GM18873 (cell line): ENCODE data around the gene INPP5B.
"Not testable (repeated sequence)": the region's sequence is repeated elsewhere in the genome, so short reads cannot be mapped to it uniquely, and the experiment has no call there.

Source experiments
- ATAC-seq: cut with Tn5 transposase; IDR thresholded peaks from one replicate; pipeline ENCODE4 v1.9.1; 2021; ENCODE audit warnings: mild to moderate bottlenecking, moderate library complexity, moderate number of reproducible peaks; ENCODE audit not compliant: unreplicated experiment, low FRiP score

INPP5B gene

DNA sequence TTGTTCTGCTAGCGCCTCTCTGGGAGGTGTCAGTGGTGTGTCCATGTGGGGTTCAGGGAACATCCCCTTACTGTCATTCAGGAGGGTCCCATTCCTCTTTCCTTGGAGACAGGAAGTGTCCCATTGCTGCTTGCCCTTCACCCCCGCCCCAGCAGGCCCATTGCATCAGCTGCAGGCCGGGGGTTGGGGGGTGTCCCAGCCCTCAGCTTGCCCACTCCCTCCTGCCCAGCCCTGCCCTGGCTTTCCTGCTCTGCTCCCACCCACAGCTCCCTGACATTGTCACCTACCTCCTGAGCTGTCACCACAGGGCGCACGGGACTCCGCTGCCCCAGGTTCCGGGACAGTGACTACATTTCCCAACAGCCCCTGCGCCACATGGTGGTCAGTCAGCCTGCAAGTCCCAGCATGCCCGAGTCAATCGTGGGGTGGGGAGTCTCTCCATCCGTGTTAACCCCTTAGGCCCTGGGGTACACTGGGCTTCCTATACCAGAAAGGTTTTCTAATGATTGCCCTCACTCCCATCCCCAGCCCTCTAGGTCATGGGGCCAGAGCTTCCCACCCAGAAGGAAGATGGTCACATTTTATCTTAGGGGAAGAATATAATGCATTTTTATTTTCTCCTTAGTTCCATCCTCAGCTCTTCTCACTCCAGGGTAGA is at the start of gene INPP5B:
INPP5B (minus strand) TSS at position 351 of the 658 bp plus-strand sequence. CDS start 745 bp downstream, outside the sequence.
- ATAC-seq, result no peak

DNA sequence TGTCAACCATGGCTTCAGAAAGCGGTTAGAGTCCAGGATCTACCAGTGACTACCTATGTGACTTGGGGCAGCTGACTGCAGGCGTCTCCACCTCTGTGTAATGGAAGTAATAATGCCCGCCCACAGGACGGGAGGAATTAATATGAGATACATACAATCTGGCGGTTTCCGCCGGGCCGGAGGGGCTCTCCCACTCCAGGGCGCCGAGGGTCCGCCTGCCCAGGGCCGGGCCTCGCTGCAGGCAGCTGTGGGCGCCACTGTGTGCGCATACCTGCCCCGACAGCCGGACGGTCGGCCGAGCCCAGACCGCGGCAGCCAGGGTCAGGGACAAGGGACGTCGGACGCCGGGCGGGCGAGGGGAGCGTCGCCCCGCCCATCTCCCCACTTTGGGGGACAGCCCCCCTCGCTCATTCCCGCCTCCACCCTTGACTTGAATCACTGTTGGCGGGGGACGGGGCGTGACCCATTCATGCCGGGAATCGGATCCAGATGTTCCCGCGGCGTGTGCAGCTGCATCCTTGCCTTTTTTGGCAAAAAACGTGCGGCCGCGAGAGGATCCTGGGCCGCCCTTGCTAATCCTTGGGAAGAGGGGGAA is 49.0 kb upstream of the INPP5B start:
- ATAC-seq, result no peak

DNA sequence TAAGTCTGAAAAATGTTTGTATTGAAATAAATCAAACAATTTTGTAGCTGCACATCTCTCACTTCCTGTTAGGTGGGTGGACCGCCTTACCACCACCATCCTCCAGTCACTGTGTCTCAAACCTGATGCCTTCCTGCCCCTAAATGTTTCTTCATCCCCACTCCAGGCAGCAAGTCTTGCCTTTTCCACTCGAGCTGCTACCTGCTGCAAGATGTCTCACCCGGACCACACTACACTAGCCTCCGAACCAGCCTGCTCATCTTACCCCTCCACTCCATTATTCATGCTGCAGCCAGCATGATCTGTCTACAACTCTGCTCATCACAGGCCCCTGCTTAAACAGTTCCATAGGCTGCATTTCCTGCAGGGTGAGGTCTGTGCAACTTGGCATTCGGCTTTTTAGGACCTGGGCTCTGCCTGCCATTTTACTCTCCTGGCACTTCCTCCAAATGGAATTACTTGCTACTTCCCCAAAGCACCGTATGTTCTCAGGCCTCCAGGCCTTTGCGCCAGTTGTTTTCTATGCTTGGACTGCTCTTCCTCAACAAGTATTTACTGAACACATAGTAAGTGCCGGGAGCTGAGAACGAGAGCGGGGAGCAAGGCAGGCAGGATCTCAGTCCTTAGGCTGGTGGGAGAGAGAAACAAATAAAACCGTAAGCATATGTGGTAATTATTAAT is 48.2 kb upstream of the INPP5B start:
- ATAC-seq, result no peak

DNA sequence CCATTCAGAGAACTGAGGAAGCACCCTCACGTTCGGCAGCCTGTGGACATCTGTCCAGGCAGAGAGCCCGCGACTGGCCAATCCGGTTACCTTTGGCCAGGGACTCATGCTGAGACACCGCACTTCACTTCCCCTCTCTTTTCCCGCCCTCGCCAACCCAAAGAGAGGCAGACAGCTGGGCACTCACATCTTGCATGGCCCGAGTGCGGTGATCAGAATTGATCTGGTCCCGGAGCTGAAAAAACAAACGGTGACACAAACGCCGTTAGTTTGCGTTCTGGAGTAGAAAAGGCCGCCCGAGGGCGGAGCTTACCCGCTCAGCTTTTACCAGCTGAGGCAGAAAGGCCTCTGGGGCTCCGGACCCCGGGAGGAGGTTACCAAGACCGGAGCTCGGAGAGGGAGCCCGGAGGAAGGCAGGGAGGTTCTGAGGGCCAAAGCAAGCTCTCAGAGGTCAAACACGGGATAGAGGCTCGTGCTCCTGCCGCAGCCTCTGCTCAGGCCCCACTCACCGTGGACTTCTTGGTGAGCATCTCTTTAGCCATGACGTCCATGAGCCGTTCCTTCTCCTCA is 42.6 kb upstream of the INPP5B start:
- ATAC-seq, result peak; percentile 27

DNA sequence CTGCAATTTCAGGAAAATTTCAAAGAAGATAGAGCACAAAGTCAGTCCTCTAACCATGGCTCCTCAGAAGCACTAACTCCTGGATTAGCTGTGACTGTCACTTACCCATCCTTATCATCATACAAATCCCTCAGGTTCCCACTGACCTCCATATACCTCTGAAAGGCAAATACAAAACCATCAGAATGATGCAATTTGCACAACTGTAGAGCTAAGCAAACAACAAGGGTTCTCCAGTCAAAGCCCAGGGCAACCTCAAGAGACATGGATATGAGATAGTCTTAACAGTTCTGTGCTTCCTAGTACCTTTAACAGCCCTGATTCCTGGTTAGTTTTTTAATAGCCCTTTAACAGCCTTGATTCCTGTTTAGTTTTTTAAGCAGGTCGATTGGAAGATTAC is 40.8 kb upstream of the INPP5B start:
- ATAC-seq, result no peak

DNA sequence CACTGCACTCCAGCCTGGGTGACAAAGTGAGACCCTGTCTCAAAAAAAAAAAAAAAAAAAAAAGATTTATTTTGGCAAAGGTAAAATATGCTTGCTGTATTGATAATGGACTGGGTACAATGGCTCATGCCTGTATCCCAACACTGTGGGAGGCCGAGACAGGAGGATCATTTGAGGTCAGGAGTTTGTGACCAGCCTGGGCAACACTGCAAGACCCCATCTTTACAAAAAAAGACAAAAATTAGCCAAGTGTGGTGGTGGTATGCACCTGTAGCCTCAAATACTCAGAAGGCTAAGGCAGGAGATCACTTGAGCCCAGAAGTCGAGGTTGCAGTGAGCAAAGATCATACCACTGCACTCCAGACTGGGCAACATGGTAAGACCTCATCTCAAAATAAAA is 36.7 kb upstream of the INPP5B start:
- no peak for ATAC-seq

DNA sequence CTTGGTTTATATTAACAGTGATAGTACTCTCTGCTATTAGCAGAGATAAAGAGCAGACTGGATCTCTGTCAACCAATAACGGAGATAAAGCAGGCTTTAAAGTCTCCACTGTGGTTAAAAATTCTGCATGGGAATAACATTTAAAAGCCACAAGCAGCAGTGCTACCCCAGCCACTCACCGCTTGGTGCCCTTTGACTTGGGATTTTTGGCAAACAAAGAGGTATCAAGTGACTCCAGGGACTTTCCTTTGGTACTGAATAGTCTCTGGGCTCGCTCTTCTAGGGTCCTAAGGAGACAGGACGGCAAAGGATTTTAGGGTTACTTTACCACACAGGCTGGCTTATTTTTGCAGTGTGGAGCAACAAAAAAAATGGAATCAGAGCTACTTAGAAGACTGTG is 31.7 kb upstream of the INPP5B start:
- ATAC-seq, result no peak

DNA sequence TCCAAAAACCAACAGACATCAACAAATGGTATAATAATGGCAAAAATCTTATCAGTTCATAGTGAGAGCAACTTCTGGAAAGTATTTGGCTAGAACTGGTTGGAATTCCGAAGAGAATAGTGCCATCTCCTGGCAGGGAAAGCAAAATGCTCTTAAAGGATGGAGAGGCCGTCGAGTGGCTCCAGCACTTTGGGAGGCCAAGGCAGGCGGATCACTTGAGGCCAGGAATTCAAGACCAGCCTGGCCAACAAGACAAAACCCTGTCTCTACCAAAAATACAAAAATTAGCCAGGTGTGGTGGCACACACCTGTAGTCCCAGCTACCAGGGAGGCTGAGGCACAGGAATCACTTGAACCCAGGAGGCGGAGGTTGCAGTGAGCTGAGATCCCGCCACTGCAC is 28.2 kb upstream of the INPP5B start:
- not testable (repeated sequence) for ATAC-seq

DNA sequence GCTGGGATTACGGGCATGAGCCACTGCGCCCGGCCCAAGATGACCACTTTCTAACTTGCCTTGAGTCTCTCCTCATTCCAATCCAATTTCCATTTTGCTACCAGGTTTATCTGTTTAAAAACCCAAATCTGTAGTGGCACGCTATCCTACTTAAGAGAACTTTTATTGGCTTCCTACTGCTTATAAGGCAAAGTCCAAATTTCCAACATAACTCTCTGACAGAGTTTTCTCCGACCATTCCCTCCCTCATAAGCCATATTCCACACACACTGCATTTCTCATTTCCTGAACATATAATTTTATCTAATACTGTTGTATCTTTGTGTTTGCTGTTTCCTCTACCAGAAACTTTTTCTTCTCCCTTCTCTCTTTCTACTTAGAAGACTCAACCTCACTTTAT is 27.7 kb upstream of the INPP5B start:
- ATAC-seq, result no peak

DNA sequence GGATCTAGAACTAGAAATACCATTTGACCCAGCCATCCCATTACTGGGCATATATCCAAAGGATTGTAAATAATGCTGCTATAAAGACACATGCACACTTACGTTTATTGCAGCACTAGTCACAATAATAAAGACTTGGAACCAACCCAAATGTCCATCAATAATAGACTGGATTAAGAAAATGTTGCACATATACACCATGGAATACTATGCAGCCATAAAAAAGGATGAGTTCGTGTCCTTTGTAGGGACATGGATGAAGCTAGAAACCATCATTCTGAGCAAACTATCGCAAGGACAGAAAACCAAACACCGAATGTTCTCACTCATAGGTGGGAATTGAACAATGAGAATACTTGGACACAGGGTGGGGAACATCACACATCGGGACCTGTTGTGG is 26.8 kb upstream of the INPP5B start:
- not testable (repeated sequence) for ATAC-seq

DNA sequence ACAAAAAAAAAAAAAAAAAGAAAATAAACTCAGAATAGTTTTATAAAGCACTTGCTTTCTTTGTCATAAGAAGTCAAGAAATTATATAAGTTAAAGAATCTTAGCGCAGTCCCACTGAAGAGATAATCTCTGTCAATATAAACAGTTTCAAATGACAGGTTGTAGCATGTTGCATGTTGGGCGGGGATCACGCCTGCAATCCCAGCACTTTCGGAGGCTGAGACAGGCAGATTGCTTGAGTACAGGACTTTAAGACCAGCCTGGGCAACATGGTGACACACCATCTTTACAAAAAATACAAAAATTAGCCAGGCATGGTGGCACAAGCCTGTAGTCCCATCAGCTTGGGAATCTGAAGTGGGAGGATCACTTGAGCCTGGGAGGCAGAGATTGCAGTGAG is 18.4 kb upstream of the INPP5B start:
- no peak for ATAC-seq

DNA sequence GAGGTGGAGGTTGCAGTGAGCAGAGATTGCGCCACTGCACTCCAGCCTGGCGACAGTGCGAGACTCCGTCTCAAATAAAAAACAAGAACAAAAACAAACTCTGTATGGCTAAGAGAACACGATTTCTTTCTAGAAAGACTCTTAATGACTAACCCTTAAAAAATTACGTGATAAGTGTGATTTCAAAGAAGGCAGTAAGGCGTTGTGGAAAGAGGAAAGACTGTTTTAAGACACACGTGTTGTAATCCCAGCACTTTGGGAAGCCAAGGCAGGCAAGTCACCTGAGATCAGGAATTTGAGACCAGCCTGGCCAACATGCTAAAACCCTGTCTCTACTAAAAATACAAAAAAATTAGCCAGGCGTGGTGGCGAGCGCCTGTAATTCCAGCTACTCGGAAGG is 17.3 kb upstream of the INPP5B start:
- not testable (repeated sequence) for ATAC-seq

DNA sequence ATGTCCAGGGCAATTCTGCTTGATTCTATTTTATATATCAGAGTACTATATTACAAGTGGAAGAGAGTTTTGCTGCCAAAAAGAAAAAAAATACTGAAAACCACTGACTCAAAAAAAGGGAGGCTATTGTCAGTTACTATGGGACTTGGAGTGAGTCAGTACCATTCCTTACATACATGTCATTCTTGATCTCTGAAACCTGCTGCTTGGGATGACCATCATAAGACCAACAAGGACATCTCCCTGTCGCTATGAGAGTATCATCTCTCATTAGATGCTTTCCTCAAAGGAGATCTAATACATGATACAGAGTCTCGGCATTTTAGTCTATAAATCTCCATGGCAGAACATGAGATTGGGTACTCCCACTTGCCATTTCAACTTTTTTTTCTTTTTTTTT is 11.8 kb upstream of the INPP5B start:
- no peak for ATAC-seq

DNA sequence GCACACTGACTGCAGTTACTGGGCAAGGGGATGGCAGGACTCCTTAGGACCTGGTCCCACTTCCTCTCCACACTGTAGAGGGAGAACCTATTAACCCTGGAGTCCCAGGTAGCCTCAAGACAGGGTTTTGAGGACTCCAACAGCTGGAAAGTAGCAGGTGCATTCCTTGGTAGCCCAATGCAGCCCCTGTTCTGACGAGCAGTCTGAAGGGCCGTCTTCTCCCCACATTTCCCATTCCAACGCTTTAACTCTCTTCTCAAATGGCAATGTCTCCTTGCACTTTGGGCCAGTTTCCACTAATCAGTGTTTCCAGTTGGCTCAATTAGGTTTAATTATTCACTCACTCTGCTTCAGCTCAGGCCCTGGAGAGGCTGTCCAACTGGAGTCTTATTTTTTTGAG is 8.8 kb upstream of the INPP5B start:
- no peak for ATAC-seq

DNA sequence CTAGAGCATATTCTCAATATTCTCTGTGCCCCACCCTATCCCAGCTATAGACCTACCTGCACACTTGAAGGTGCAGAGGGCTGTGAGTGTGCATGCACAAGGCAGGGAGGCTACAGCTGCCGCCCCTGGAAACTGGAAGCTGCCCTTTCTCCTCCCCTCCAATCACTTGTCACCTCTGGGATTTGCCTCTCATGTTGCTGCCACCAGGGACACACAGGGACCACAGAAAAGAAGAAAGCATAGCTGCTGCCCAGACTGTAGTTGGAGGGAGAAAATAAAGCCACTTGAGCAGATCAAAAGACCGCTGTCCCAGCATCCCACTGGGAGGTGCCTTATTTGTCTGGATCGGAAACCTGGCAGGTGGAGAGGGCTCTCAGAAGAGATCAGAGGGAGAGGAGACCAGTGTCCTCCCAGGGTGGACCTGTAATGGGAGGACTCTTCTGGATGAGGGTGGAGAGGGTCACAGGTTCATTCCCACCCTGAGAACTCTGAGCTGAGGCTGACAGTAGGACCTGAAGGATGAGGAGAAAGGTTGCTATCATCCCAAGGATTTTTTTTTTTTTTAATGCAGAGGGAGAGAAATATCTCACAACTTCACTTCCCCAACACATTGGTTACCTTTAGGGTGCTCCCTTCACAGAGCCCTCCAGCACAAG is 7.6 kb upstream of the INPP5B start:
- ATAC-seq, result no peak

DNA sequence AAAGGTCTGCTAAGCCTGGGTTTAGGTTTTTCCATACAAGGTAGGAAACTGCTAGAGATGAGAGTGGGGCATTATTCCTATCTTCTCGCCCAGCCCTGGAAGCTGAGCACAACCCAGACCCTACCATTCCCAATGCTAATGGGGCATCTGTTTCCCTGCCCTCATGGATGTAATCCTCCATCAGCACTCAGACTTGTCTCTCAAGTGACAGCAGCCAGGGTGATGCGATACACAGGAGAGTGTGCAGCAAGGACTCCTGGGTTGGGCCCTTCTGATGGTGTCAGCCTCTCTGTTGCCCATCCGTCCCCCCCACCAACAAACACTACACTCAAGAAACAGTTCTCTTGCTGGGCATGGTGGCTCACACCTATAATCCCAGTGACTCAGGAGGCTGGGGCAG is 5.9 kb upstream of the INPP5B start:
- ATAC-seq, result no peak

DNA sequence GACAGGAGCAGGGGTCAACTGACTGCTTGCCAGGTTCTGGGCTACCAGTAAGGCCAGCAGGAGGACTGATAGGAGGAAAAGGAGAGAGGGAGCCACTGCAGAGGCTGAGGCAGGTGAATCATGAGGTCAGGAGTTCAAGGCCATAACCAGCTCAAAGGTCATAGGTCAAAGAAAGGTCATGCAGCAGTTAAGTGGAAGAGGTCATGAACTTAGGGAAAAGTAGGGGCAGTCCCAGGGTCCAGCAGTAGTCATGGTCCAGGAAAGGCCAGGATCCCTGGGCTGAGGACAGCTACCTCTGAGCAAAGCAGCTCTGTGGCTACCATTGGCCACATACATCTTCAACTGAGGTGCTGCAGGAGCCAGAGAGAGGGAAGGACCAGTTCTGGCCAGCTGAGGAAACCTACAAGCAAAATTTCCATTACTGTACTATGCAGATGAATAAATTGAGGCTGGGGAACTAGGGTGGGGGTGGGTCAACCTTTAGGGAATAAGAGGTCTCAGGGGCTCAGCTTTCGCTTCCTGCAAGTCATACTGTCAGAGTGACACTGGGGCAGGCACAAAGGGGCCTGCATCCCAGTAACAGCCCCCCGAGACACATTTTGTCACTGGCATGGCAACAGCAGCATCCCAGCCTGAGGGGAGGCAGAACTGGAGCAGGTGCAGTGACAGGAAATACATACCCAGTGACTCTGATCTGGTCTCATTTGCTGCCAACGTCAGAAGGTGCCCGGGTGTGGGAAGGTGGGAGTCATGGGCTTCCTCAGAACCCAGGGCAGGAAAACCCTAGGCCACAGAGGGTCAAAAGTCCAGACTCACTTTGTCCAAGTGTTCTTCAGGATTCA is 5.2 kb upstream of the INPP5B start:
- no peak for ATAC-seq

DNA sequence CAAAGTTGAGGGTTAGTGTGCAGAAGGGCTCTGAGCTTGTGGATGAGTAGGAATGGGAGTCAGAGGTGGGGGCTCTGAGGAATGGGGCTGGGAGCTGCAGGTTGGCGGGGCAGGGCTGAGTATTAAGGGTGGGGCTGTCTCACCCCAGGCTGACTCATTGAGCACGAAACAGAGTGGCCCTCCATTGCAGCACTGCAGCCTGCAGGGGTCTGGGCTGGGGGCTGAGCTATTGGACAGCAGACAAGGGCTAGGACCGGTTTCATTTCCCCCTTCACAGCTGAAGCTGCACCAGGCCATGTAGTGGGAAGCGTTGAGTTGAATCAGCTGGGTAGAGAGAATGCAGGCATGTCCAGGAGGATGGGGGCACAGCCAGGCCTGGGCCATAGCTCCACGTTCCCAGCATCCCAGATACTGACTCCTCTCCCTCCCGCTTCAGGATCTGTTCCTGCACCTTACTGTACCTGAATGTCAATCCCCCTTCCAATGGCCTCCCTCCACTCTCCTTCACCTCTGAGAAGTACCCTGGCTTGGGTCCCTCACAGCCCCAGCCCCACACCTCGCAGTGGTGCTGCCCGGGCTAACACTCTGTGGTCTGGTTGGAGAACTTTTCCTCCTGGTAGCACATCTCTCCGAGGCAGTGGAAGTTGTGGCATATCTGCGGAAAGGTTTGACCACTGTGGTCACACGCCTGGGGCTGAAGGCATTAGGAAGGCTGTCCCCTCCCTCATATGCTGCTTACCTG is 4.4 kb upstream of the INPP5B start:
- no peak for ATAC-seq

DNA sequence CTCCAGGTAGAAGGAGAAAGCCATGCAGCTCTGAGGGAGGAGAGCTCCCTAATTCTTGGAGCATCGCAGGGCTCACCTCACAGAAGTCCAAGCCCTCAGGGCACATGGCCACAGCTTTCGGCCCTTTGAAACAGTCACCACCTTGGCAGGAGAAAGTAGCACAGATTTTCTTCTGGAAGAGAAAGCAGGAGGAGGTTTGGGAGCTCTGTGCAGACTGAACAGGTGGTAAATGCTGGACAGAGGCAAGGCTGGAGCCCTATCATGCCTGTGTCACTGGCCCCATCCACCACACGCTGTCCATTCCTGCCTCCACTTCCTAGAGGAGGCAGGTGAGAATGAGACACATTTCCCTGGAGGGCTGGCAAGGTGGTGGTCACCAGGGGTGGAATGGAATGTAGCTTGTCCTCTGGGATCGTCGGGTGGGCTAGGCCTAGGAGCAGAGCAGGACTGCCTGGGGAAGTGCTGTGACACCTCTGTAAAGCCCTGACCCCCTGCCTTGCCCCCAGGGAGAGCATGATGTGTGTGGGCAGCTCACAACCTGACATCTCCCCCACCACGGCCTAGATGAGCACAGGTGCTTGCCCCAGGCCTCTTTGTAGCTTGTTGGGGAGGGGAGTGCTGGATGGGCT is 2.8 kb upstream of the INPP5B start:
- ATAC-seq, result no peak
